Stimulated activated CD4-positive, alpha-beta T cell treated with anti-CD3 and anti-CD28 coated beads, Interleukin-12 subunit alpha, Interleukin-12 subunit beta, amount 100 ng/mL, for 24 hours (primary cell): Measurements from ENCODE around the gene IL13RA1.
"Not testable (repeated sequence)": the region's sequence is repeated elsewhere in the genome, so short reads cannot be mapped to it uniquely, and the experiment has no call there.

Source experiments
- DNase-seq, 2 experiments: peaks; one replicate each; pipeline ENCODE4 v3.0.0-alpha.2; 2020; ENCODE audit warnings: low read depth in 2 of 2

The IL13RA1 gene

DNA sequence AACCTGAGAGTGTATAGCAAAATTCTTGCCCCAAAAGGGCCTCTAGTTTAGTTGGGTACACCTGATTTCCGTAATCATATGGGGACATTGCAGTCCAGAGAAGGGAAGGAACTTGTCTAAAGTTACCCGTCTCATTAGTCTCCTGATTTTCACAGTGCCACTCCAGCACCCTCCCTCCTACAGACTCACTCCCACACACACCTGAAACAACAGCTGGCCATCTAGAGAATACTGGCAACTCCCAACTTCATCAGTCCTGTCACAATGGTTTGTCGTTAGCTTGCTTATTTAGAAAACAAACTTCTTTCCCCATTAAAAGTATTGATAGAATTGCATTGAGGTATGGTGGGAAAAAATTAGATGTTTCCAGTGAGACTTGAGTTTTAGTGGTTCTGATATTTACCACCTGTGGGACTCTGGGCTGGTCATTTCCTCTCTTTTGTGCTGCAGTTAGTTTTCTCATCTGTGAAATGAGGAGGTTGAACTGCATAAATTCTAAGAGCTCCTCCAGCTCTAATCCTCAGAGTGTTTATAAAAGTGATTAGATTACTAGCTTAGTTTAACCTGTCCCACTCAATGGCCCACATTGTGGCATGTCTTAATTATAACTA lies 1.7 kb downstream of the IL13RA1 start:
- no peak for DNase-seq

DNA sequence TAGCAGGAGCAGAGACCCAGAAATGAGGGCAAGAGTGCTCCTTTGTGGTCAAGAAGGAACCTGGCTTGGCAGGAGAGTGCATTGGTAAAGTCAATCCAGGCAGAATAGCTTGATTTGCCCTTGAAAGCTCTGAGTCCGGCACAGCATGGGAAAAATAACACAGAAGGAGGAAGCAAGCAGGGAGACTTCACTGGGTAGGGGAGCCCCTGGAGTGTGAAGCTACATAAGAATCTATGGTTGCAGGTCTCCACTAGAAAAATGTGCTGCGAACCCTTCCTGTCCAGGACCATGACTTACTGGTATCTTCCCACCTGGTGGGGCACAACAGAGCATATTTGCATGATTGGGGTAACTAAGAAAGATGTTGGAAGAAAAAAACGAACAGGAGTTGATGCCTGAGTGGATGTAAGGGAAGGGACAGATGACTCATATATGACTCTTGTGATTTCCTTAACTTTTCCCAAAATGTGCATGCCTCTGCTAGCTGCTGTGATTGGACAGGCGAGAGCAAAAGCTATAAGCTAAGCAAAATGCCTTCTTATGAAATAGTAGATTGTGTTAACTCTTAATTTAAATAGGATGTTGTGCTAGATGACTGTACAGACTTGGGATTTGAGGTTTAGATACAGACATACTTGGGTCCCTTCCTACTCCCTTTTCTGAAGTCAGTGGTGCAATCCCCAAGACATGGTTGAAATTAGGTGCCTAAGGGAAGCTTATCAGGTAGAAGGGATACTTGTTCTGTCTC lies 3.3 kb downstream of the IL13RA1 start:
- DNase-seq: no peak

DNA sequence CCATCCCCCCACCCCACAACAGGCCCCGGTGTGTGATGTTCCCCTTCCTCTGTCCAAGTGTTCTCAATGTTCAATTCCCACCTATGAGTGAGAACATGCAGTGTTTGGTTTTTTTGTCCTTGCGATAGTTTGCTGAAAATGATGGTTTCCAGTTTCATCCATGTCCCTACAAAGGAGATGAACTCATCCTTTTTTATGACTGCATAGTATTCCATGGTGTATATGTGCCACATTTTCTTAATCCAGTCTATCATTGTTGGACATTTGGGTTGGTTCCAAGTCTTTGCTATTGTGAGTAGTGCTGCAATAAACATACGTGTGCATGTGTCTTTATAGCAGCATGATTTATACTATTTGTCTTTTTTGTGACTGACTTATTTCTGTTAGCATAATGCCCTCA lies 5.1 kb downstream of the IL13RA1 start:
- not testable (repeated sequence) for DNase-seq

DNA sequence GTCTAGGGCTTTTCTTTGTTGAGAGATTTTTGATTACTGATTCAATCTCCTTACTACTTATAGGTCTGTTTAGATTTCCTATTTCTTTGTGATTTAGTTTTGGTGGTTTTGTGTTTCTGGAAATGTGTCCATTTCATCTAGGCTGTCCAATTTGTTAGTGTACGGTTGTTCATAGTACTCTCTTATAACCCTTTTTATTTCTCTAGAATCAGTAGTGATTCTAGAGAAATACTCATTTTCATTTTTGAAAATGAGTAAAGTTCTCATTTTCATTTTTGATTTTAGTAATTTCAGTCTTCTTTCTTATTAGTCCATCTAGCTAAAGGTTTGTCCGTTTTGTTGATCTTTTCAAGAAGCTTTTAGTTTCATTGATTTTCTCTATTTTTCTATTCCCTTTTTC lies 7.5 kb downstream of the IL13RA1 start:
- DNase-seq: no peak

DNA sequence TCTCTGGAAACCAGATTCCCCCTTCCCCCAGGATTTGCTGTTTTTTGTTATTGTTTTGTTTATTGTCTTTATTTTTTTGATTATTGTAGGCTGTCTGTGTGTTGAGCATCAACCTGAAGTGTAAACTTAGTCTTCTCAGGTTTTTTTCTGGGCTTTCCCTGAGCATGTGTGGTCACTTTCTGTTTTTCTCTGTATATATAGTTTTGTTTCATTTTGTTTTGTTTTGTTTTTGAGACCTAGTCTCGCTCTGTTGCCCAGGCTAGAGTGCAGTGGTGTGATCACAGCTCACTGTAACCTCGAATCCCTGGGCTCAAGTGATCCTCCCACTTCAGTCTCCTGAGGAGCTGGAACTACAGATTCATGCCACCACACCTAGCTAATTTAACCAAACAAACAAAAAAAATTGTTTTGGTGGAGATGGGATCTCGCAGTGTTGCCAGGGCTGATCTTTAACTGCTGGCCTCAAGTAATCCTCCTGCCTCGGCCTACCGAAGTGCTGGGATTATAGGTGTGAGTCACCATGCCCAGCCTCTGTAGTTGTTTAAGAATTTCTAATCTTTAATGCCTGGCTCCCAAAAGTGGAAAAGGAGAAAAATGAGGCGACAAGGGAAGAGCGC lies 9.1 kb downstream of the IL13RA1 start:
- no peak for DNase-seq

DNA sequence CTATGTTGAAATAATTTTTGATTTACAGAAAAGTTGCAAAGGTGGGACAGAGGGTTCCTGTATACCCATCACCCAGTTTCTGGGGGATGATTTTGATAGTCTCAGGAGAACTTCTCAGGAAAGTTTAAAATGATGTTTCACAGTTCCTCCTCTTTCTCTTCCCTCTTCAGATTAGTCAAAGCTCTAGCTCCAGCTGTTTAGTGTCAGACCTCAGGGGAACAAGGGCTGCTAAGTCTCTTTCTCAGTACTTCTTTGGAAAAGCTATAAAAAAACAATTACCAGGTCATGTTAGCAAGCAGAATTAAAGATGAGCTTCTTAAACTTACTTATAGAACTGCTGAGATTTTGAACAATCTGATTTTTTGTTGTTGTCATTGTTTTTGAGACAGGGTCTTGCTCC lies 12.2 kb downstream of the IL13RA1 start:
- no peak for DNase-seq

DNA sequence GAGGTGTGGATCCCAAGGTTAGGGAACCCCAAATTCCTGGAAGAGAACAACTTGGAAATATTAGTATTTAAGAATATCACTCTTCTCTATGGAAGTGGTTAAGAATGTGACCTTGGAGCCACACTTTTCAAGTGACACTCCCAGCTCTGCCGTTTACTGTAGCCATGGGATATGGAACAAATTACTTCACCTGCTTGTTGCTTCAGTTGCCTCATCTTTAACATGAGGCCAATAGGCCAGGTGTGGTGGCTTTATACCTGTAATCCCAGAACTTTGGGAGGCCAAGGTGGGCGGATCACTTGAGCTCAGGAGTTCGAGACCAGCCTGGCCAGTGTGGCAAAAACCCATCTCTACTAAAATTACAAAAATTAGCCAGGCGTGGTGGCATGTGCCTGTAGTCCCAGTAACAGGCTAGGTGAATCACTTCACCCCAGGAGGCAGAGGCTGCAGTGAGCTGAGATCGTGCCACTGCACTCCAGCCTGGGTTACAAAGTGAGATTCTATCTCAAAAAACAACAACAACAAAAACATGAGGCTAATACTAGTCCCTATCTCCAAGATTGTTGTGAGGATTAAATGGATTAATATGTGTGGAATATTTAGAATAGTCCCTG lies 13.0 kb downstream of the IL13RA1 start:
- DNase-seq: no peak

DNA sequence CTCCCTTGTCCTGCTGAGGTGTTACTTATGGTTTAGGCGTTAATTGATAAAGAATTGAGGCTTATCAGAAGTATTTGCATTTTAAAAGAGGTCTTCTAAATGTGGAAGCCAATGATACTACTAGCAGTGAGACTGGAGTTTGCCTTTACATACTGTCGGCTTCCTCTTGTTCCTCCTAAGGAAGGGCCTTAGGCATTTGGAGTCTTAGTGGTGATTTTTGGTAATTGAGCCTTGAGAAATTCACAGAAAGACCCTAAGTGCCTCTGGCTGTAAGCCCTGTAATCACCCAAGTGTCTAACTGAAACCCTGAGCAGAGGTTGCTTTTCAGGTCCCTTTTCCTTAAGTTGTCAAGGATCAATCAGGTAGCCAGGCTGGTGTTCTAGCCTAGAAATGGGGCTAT lies 14.8 kb downstream of the IL13RA1 start:
- no peak for DNase-seq

DNA sequence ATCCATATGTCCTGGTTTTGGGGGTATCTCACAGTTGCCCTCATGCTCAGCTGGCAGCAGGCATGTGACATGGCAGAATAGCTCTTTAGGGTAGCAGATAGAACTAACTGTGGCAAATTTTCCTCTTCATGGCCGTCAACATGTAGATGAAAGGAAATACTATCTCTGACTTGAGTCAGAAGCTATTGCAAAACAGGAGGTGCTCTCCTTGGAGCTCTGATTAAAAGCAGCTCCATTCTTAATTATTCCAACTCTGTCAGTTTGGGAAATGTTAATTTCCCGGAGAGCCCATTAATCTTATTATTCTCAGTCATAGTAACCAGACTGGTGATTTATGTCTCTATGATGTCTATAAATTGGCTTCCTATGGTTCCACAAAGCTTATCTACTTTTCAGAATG lies 18.2 kb downstream of the IL13RA1 start:
- DNase-seq: no peak

DNA sequence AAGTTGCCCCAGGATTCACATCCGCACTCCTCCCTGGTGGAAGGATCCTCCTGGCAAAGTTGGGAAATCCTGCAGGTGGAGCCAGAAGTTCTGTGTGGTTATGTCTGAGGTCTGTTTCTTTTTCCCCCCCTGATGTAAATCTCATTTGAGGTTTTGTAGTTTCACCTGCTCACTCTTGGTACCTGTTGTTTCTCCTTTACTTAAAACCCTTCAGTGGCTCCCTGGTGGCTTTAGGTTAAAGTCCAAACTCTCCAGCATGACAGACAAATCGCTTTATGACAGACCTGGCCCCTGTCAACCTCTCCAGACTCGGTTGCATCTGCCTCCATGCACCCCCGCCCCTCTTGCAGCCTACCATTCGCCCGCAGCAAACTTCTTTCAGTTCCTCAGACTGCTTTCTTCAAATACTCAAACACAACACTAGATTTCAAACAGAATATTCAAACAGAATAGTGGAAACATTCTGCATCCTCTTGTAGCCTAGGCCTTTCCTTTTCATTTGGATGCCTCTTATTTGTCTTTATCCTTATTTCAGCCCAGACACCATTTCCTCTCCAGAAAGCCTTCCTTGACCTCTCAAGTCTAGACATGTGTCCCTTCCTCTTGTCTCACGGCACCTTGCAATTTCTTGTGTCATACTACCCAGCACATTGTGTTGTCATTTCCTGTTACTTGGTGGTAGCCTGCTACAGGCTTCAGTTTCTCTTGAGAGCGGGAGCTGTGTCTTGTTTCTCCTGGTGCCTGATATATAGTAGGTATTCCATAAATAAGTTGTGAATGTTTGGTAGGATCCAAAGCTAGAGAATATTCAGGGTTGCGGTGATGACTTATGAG lies 24.8 kb downstream of the IL13RA1 start:
- no peak for DNase-seq

DNA sequence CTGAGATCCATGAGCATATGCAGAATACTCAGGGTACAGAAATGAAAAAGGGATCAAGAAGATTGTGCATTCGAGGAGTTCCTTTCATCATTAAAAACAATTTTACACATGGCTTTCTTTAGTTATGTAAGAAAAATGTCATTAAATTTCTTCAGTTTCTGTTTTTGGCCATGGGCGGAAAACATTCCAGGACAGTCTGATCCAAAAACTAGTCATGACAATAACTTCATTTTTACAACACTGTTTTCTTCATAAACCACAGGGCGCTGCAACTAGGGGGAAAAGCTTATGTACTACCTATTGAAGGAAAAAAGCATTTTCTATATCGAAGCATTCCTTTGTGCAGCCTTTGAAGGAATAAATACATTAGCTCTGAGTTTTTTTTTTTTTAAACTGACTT lies 28.2 kb downstream of the IL13RA1 start:
- no peak for DNase-seq

DNA sequence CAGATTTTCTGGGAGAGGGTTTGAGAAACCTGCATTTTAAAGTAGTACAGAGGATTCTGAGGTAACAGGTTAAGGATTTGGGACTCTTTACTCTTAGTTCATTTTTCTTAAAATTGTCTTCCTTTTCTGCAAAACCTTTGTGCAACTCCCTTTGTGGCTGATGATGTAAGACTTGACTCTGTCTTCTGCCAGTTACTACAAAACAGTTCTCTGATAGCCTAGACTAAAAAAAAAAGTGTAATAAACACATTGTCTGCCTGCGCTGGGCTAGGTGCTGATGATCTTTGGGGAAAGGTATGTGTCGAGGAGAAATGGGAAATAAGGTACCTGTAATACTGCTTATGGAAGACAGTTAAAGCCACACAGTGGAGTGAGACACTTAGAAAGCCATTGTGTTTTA lies 28.7 kb downstream of the IL13RA1 start:
- DNase-seq: no peak

DNA sequence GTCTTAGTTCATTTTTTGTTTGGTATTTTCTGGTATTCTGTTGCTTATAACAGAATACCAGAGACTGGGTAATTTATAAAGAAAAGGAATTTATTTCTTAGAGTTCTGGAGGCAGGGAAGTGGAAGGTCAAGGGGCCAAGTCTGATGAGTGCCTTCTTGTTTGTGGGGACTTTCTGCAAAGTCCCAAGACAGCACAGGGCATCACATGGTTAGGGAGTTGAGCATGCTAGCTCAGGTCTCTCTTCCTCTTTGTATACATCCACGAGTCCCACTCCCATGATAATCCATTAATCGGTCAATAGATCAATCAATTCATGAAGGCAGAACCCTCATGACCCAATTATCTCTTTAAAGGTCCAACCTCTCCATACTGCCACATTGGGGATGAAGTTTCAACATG lies 31.1 kb downstream of the IL13RA1 start:
- no peak for DNase-seq

DNA sequence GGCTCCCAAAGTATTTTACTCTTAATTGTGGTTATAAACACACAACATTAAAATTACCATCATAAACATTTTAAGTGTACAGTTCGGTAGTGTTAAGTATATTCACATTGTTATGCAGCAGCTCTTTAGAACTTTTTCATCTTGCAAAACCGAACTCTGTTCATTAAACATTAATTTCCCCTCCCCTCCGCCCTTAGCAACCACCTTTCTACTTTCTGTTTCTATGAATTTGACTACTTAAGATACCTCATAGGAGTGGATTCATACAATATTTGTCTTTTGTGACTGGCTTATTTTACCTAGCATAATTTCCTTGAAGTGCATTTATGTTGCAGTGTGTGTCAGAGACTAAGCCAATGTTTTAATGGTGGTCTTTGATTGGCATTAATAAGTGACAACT lies 32.6 kb downstream of the IL13RA1 start:
- no peak for DNase-seq

DNA sequence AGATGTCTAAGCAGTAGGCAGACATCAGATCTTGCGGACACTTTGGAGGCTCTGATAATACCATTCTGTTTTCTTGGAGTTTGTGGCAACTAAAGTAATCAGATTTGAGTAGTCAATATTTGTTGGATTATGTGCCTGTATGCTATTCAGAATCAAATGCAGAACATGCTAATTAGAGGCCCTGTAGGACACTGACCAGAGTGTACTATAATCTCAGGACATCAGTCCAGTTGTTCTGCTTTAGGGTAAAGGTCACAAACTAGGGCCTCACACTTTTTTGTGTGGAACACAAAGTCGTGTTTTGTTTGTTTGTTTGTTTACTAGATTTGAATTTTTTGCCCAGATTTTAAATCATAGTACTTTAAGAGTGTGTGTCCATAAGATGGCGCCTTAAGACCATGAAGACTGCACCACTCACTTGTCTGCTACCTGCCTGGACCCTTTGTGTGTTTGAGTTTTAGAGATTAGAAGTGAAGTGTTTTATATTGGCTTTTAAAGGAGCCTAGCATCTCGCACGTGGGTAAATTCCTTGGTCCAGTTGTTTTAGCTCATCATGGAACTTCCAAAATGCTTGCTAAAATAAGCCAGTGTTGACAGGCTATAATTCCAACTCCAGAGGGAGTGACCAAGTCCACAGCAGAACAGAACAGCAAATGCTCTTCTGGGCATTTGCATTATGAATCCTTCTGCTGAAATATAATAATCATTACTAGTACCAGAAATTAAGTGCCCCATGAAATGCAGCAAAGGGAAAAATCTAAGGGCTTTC lies 34.7 kb downstream of the IL13RA1 start:
- no peak for DNase-seq

DNA sequence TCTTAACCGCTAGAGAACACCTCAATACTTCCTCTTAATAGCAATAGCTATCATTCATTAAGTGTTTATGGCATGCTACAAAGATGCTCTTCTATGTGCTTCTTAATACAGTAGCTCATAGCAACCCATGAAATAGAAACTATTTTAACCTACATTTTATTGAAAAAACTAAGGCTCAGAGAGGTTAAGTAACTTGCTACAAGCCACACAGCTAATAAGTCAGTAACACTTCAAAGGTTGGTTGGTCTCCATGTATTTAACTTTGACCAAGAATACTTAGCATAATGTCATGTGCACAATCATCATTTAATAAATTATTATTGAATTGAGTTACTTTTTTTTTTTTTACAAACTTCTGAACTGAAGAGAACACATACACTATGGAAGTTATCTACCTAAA lies 36.1 kb downstream of the IL13RA1 start:
- no peak for DNase-seq

DNA sequence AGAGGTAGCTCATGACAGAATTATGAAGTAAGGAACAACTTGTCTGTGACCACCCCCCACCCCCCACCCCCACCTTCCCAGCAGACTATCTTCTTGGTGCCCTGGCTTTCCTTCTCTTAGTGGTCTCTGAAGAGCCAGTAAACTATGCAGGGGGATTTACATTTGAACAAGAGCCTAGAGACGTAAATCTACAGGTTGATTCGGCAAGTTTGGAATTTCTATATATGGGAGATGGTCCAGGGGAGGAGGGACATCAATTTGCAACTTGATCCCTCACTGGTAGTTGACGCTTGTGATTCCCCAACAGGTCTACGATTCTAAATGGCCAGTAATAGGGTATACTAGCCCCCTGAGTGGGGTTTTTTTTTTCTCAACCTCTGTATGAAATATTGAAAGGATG lies 36.7 kb downstream of the IL13RA1 start:
- no peak for DNase-seq

DNA sequence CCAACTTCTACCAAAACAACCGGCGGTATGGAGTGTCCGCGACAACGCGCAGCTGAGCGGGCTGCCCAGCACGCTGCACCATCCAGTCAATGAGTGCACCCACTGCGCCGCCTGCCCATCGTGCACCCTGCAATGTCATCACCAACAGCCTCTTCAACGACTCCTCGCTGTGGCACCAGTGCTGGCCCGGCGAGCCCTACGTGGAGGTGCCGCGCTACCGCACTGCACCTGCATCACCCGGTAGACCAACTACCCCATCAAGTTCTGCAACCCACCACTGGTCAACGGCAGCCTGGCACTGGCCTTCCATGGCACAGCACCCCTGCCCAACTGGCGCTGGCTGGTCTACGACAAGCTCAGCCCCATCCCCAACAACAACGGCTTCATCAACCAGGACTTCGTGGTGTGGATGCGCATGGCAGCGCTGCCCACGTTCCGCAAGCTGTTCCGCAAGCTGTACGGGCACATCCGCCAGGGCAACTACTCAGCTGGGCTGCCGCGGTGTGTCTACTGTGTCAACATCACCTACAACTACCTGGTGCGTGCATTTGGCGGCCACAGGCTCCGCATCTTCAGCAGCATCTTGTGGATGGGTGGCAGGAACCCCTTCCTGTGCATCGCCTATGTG lies 42.8 kb downstream of the IL13RA1 start:
- DNase-seq: no peak

DNA sequence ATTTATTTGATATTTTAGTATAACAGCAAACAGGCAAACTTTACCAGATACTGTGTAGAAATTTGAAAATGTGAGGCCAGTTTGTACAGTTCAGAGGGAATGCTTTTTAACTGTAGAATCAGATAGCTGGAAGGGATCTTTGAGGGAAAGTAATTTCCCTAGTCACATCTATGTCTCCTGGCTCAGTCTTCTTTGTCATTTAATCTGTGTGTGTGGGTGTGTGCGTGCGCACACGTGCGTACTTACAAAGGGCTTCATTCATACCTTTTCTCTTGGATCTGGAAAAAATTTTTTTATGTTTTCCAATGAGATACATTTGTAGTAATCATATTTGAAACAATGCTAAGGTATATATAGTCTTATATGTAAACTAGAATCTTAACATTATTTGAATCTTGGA lies 44.6 kb downstream of the IL13RA1 start:
- DNase-seq: no peak

DNA sequence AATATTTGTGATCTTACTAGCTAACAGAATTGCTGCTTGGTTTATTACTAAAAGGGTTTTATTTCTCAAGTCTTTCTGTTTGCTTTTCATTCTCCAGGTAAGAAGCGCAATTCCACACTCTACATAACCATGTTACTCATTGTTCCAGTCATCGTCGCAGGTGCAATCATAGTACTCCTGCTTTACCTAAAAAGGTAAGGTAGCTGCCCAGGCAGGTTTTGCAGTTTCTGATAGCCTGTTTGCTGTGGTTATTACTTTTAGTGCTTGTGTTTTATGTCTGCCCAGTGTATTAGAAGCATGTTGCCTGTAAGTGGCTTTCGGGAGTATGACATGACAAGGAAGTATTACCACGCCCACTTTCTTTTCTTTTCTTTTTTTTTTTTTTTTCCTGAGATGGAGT lies 46.4 kb downstream of the IL13RA1 start:
- DNase-seq: no peak

DNA sequence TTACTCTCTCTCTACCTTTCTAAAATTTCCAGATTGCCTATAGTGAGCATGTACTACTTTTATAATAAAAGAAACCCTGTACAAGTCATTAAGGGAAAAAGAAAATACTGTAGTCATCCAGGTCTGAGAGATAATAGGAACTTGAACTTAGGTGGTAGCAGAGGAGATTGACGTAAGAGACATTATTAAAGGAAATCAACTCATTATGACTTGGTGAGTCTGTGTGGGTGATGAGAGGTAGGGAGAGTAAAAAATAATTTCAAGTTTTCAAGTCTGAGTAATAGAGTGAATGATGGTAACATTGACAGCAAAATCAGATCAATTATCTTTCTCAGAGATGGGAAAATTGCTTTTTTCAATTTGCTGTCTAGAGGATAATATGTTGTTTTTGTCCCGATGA lies 52.2 kb downstream of the IL13RA1 start:
- no peak for DNase-seq
